OCI-LY7 (cell line): Measurements from ENCODE around the gene TCTN3. TPM values are rescaled to one million over a fixed set of nuclear protein-coding genes. Genes with fewer than 3 reads are reported as not detected.
"Not testable (repeated sequence)": the region's sequence is repeated elsewhere in the genome, so short reads cannot be mapped to it uniquely, and the experiment has no call there.

Experiments
- BruUV-seq: library from RNA; stranded (reverse); fragments of 400-500 nt; replicated peaks from 2 replicates; lab custom pipeline; 2021; lab: Mats Ljungman, UMichigan
- CTCF ChIA-PET: fragments of 300-600 bp; sonication (Branson Sonifier 250); formaldehyde crosslinking; loops from one replicate; lab custom pipeline; 2022; ENCODE audit warnings: antibody characterized with exemption; ENCODE audit not compliant: unreplicated experiment; lab: Charles Lee
- POLR2A ChIA-PET: fragments of 300-600 bp; sonication (Branson Sonifier 250); formaldehyde crosslinking; loops from one replicate; lab custom pipeline; 2022; ENCODE audit warnings: antibody characterized with exemption; lab: Charles Lee
- DNase-seq: peaks from one replicate; pipeline ENCODE4 v3.0.0-alpha.2; 2015; ENCODE audit warnings: low spot score
- H2AFZ ChIP-seq: fragments of 200-600 bp; sonication (generic), shearing (Covaris generic); 2 replicates; pipeline ENCODE4 v1.6.1; 2014; ENCODE audit warnings: mild to moderate bottlenecking, antibody characterized with exemption, low read length, moderate library complexity
- H3K27ac ChIP-seq: fragments of 200-600 bp; sonication (generic); 2 replicates; pipeline ENCODE4 v1.5.1; 2014; ENCODE audit warnings: mixed run types, low read depth, mild to moderate bottlenecking, moderate library complexity, low read length, inconsistent platforms; ENCODE audit not compliant: poor library complexity, severe bottlenecking
- H3K36me3 ChIP-seq: fragments of 200-600 bp; sonication (generic); 2 replicates; pipeline ENCODE4 v1.6.1; 2014; ENCODE audit warnings: mild to moderate bottlenecking, antibody characterized with exemption, low read length, moderate library complexity, mixed read lengths; ENCODE audit not compliant: insufficient read depth
- H3K4me1 ChIP-seq: fragments of 200-600 bp; sonication (generic); 2 replicates; pipeline ENCODE4 v1.5.1; 2014; ENCODE audit warnings: mild to moderate bottlenecking, low read length; ENCODE audit not compliant: insufficient read depth, poor library complexity, severe bottlenecking
- H3K4me2 ChIP-seq: fragments of 200-600 bp; sonication (generic); 2 replicates; pipeline ENCODE4 v1.6.1; 2014; ENCODE audit warnings: mild to moderate bottlenecking, low read length
- H3K4me3 ChIP-seq: fragments of 200-600 bp; sonication (generic); 2 replicates; pipeline ENCODE4 v1.5.1; 2014; ENCODE audit warnings: mild to moderate bottlenecking, low read depth, low read length; ENCODE audit not compliant: poor library complexity, severe bottlenecking
- H3K79me2 ChIP-seq: fragments of 200-600 bp; sonication (generic); 2 replicates; pipeline ENCODE4 v1.6.1; 2016; ENCODE audit warnings: low read depth, mild to moderate bottlenecking, low read length, moderate library complexity, mixed read lengths; ENCODE audit not compliant: insufficient read depth
- H3K9me2 ChIP-seq: fragments of 200-600 bp; sonication (generic); 2 replicates; pipeline ENCODE4 v1.6.1; 2016; ENCODE audit warnings: mild to moderate bottlenecking, low read length, mixed read lengths; ENCODE audit not compliant: insufficient read depth
- H3K9me3 ChIP-seq: fragments of 200-600 bp; sonication (generic); 2 replicates; pipeline ENCODE4 v1.6.1; 2014; ENCODE audit warnings: mild to moderate bottlenecking, mixed run types, low read length, mixed read lengths
- H4K20me1 ChIP-seq: fragments of 200-600 bp; sonication (generic); 2 replicates; pipeline ENCODE4 v1.6.1; 2014; ENCODE audit warnings: mild to moderate bottlenecking, antibody characterized with exemption, low read length, moderate library complexity, mixed read lengths; ENCODE audit not compliant: insufficient read depth
- CTCF ChIP-seq: fragments of 200-600 bp; sonication (generic); conservative IDR thresholded peaks from 2 replicates; pipeline ENCODE4 v1.5.1; 2014; ENCODE audit warnings: mild to moderate bottlenecking, antibody characterized with exemption, low read length, moderate library complexity, mixed read lengths
- EZH2phosphoT487 ChIP-seq: fragments of 200-600 bp; sonication (generic); IDR thresholded peaks from 2 replicates; pipeline ENCODE4 v1.6.1; 2018; ENCODE audit warnings: low read depth, borderline replicate concordance, mild to moderate bottlenecking, mixed run types, antibody characterized with exemption, low read length, moderate library complexity, mixed read lengths
- intact Hi-C: fragments of 100-400 bp; cut with micrococcal nuclease; formaldehyde crosslinking; loops from one replicate; pipeline ENCODE4 v1.10.0; 2022; ENCODE audit not compliant: unreplicated experiment
- total RNA-seq, 2 experiments: library from RNA; depleted of rRNA in 1 of 2; stranded (reverse); fragments of >200 nt in 1 of 2; shearing (Covaris generic) in 1 of 2; gene quantifications; 2 replicates each; pipeline ENCODE4 v1.2.3, GENCODE V29; 2014 to 2022

TCTN3 gene
- total RNA-seq, 2 experiments from 2014 or later, result 10.4 to 14.4 TPM

DNA sequence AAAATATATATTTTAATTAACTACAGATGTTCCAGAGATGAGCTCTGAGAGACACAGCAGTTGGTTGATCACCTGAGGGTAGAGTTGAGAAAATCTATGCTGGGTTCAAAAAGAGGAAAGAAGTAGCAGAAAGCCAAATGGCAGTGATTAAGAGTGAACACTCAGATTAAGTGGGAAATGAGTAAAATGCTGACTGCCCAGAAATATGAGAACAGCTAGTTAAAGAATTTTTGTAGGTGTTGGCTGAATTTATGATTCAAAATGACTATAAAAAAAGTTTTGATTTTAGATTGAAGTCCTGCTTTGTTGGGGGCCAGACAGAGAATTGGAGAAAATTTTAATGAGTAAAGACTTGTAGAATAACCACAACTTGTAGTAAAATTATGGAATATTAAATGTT lies 9.8 kb downstream of the TCTN3 start:
- BruUV-seq, result no TSS peak
- intact Hi-C loops, result no loop called here
- CTCF ChIA-PET, result no interaction called here

GRCh38 chr10:95675403-95676116 lies 18.2 kb downstream of the TCTN3 start:
- Histone ChIP-seq H2AFZ (no peak overlapping the region), H3K9me3 (no peaks in the 10 kb centered on the region), H3K27ac (no peak overlapping the region), H3K36me3 (peaks cover 49% of the 10 kb centered on the region; the same call in 1 of the 2 replicates), H3K9me2 (no peaks in the 10 kb centered on the region), H4K20me1 (no peaks in the 10 kb centered on the region), H3K79me2 (no peaks in the 10 kb centered on the region), H3K4me1 (no peaks in the 10 kb centered on the region), H3K4me3 (no peak overlapping the region), H3K4me2 (no peak overlapping the region)
- ChIA-PET POLR2A (interaction anchor here (1.3 kb wide), 1 partner anchor 11 kb away, joined by 5 read pairs; no protein-coding TSS in a partner anchor), CTCF (no interaction called here)
- intact Hi-C loops, result no loop called here
- no peak for DNase-seq
- TF ChIP-seq EZH2phosphoT487 (no peak), CTCF (no peak)
- BruUV-seq, result no TSS peak

More for the DNA sequence above, 9.8 kb downstream of the TCTN3 start:
- DNase-seq, result no peak
- Histone ChIP-seq H3K4me3 (no peak overlapping the region), H3K36me3 (peaks cover 81% of the 10 kb centered on the region), H4K20me1 (no peaks in the 10 kb centered on the region), H3K4me1 (no peaks in the 10 kb centered on the region), H2AFZ (no peak overlapping the region), H3K27ac (no peak overlapping the region), H3K79me2 (no peaks in the 10 kb centered on the region), H3K9me3 (no peaks in the 10 kb centered on the region), H3K4me2 (no peak overlapping the region), H3K9me2 (no peaks in the 10 kb centered on the region)
- POLR2A ChIA-PET, result no interaction called here
- TF ChIP-seq CTCF, result no peak
- no peak for TF ChIP-seq EZH2phosphoT487

- TF ChIP-seq EZH2phosphoT487 (no peak), CTCF (no peak)
- ChIA-PET CTCF (no interaction called here), POLR2A (interaction anchor here (1.1 to 1.3 kb wide), 2 partner anchors 10 to 15 kb away, joined by 3 to 5 read pairs; no protein-coding TSS in a partner anchor)
- Histone ChIP-seq H3K36me3 (peaks cover 40% of the 10 kb centered on the region; the same call in 1 of the 2 replicates), H3K4me1 (no peaks in the 10 kb centered on the region), H4K20me1 (no peaks in the 10 kb centered on the region), H3K4me2 (no peak overlapping the region), H3K9me2 (no peaks in the 10 kb centered on the region), H3K79me2 (no peaks in the 10 kb centered on the region), H3K9me3 (no peaks in the 10 kb centered on the region), H3K27ac (no peak overlapping the region), H2AFZ (no peak overlapping the region), H3K4me3 (no peak overlapping the region)
- BruUV-seq, result no TSS peak
- intact Hi-C loops, result no loop called here
- DNase-seq, result no peak
These were observed 19.1 kb downstream of the TCTN3 start for GRCh38 chr10:95674643-95675042.

DNA sequence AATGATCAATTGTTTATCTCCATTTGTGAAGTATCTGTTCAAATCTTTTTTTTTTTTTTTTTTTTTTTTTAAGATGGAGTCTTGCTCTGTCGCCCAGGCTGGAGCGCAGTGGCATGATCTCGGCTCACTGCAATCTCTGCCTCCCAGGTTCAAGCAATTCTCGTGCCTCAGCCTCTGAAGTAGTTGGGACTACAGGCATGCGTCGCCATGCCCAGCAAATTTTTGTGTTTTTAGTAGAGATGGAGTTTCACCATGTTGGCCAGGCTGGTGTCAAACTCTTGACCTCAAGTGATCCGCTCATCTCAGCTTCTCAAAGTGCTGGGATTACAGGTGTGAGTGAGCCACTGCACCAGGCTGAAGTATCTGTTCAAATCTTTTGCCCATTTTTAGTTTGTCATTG lies 21.1 kb downstream of the TCTN3 start:
- not testable (repeated sequence) for H3K27ac ChIP-seq

More for the DNA sequence above, 21.1 kb downstream of the TCTN3 start:
- BruUV-seq, H3K9me2 ChIP-seq, H2AFZ ChIP-seq, H3K9me3 ChIP-seq, intact Hi-C loops, H3K4me1 ChIP-seq, POLR2A ChIA-PET, H3K4me3 ChIP-seq, DNase-seq, H4K20me1 ChIP-seq, H3K4me2 ChIP-seq, H3K79me2 ChIP-seq, CTCF ChIA-PET: not testable (repeated sequence)
- peaks cover 26% of the 10 kb centered on the region; the same call in 1 of the 2 replicates for H3K36me3 ChIP-seq
